HL-60/S4 treated with retinoic acid at 250 ng/mL for 4 days and 3 days (cell line): ENCODE measurements around the gene LRRTM4.
"Not testable (repeated sequence)": the region's sequence is repeated elsewhere in the genome, so short reads cannot be mapped to it uniquely, and the experiment has no call there.

ENCODE experiments used
- in situ Hi-C: fragments of 300-500 bp; cut with MboI; formaldehyde crosslinking; loops from 2 replicates; pipeline ENCODE4 v1.7.0; 2022; ENCODE audit warnings: low sequenced_read_pairs

The LRRTM4 gene

GRCh38 chr2:77190721-77191346, 331.3 kb downstream of the LRRTM4 start:
- in situ Hi-C loops, result no loop called here

DNA sequence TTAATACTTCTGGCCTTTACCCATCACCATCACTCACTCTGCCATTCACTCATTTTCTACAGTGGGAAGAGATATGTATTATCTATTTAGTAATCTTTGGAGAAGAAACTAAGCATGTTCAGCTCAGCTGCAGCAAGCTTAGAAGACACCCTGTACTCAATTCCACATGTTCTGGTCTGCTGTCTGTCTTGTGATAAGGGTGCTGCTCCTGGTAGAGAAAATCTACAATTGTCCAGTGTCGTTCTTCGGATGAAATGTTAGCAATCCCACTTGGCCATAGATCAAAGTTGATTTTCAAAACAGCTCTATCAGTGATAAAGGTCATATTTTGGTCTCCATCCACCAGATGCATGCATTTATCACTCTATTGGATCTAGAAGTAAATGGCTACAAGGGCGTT, 337.1 kb downstream of the LRRTM4 start:
- in situ Hi-C loops, result no loop called here

GRCh38 chr2:77179297-77179696, 342.9 kb downstream of the LRRTM4 start:
- in situ Hi-C loops, result no loop called here

DNA sequence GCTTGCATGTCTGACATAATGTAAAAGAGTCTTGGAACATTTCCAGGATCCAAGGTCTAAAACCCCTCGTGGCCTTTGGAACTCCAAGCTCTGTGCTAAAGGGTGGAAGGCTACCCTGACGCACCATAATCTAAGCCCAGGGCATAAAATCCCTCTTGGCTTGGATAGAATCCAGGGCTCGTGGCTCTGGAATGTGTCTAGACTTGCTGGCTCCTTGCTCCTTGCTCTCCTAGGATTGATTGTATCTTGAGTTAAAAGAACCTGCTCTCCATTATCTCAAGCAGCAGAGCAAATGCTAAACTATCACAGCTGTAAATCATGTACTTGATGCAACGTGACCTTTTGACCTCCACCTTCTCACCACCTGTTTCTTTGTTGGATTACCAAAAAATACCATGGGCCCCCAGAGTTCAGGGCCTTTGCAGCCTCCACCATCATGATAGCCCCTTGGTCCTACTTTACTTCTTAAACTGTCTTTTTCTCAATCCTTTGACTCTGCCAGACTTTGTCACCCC, 346.9 kb downstream of the LRRTM4 start:
- in situ Hi-C loops, result not testable (repeated sequence)

- in situ Hi-C loops, result no loop called here
Measured at GRCh38 chr2:77169426-77169825, 352.8 kb downstream of the LRRTM4 start.

DNA sequence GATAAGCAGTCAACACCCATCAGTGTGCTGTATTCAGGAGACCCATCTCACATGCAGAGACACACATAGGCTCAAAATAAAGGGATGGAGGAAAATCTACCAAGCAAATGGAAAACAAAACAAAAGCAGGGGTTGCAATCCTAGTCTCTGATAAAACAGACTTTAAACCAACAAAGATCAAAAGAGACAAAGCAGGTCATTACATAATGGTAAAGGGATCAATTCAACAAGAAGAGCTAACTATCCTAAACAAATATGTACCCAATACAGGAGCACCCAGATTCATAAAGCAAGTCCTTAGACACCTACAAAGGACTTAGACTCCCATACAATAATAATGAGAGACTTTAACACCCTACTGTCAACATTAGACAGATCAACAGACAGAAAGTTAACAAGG, 358.2 kb downstream of the LRRTM4 start:
- in situ Hi-C loops, result not testable (repeated sequence)

- in situ Hi-C loops, result no loop called here
Measured at GRCh38 chr2:77161009-77161408, 361.2 kb downstream of the LRRTM4 start.

GRCh38 chr2:77156599-77156998, 365.6 kb downstream of the LRRTM4 start:
- in situ Hi-C loops, result no loop called here

- in situ Hi-C loops, result no loop called here
Measured at GRCh38 chr2:77155511-77155910, 366.7 kb downstream of the LRRTM4 start.

- in situ Hi-C loops, result no loop called here
Measured at GRCh38 chr2:77149565-77149964, 372.6 kb downstream of the LRRTM4 start.

GRCh38 chr2:77147153-77147552, 375.0 kb downstream of the LRRTM4 start:
- in situ Hi-C loops, result no loop called here

- in situ Hi-C loops, result no loop called here
Measured at GRCh38 chr2:77144772-77145171, 377.4 kb downstream of the LRRTM4 start.

- in situ Hi-C loops, result no loop called here
Measured at GRCh38 chr2:77142141-77142540, 380.0 kb downstream of the LRRTM4 start.

DNA sequence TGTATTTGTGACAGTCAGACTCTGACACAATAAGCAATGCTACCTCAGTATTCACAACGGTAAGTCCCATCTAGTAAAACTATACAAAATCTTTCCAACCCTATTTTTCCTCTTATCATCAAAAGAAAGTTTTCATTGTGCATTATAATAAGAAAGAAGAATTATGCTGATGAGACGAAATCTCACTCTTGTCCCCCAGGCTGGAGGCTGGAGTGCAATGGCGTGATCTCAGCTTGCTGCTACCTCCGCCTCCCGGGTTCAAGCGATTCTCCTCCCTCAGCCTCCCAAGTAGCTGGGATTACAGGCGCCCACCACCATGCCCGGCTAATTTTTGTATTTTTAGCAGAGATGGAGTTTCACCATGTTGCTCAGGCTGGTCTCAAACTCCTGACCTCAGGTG, 393.7 kb downstream of the LRRTM4 start:
- in situ Hi-C loops, result not testable (repeated sequence)

DNA sequence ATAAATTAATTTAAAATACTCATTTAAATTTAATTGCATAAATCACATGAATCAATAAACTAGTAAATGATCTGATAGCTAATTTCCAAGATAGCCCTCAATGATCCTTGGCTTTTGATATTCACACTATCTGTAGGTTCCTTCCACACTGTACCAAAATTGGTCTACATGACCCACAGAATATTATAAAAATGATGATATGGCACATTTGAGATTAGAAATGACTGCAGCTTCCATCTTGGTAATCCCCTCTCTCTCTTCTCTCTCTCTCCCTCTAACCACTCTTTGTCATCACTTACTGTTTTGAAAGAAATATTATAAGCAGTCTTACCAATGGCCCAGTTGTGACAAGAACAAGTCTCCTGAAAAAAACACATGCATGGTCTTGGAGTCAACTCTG, 394.8 kb downstream of the LRRTM4 start:
- in situ Hi-C loops, result no loop called here

GRCh38 chr2:77121518-77121917, 400.7 kb downstream of the LRRTM4 start:
- in situ Hi-C loops, result no loop called here

GRCh38 chr2:77119333-77119732, 402.8 kb downstream of the LRRTM4 start:
- in situ Hi-C loops, result no loop called here

DNA sequence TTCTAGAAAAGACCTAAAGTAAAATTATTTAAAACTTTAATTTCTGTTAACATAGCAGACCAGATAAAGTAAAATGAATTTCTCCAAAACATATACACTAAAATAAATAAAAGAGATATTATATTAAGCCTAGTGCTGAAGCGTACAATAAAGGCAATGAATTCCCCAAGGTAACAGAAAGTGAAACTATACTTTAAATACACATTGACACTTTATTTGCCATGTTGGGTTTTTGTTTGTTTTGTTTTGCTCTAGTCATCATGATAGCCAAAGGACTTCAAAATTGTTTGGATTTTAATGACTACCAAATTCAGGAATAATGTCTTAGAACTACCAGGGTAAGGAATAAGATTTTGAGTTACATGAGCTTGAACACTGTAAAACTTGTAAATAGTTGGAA, 413.3 kb downstream of the LRRTM4 start:
- in situ Hi-C loops, result no loop called here

GRCh38 chr2:77105008-77105407, 417.2 kb downstream of the LRRTM4 start:
- in situ Hi-C loops, result no loop called here

- in situ Hi-C loops, result no loop called here
Measured at GRCh38 chr2:77104554-77104953, 417.6 kb downstream of the LRRTM4 start.

DNA sequence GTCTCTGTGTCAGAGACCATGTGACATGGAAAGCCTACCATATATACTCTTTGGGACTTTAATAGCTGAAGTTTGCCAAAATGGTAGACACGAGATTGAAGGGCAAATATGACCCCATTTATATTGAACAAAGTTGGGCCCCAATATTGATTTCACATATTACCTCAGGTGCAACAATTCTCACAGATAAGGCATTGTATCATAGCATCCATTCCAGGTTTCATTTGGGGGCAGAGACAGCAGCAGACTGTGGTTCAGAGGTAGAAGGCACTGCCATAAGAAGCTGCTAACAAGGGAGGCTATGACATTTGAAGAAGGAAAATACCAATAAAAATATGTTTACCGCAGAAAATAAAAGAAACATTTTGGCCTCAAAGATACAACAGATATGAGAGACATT, 419.2 kb downstream of the LRRTM4 start:
- in situ Hi-C loops, result no loop called here

DNA sequence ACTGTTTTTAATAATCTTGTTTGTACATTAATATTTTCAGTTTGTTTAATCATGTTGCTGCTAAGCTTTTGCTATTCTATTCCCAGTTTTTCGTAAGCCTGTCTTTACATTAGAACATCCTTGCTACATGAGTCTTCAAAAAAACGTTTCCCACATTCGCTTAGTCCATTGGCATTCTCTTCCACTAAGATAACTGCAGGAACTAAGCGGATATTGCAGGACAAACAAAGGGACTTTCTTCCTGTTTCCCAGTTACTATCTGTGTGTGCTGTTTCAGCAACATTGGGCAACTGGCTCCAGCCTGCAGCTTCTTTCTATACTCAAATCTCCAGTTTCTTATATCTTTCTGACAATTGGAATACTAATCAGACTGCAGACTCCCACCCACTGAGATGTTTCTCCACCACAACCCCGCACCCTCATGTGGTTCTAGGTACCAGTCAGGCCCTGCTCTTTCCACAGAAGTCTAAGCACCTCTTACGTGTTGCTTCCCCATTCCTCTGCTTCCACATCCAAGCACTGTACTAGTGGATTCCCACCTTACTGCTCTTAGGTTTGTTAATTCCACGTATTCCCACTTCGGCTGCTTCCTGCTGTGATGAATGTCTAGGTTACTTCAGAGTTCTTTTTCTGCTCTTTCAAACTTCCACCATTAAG, 420.3 kb downstream of the LRRTM4 start:
- in situ Hi-C loops, result no loop called here

GRCh38 chr2:77099961-77100360, 422.2 kb downstream of the LRRTM4 start:
- in situ Hi-C loops, result no loop called here
